Glutamatergic neuron (in vitro differentiated cells): ENCODE results near the gene DCXR. TPM values are rescaled to one million over a fixed set of nuclear protein-coding genes. Genes with fewer than 3 reads are reported as not detected.

Source experiments
- DNase-seq: peaks from one replicate; pipeline ENCODE4 v3.0.0; 2022
- H3K27ac Mint-ChIP-seq: one replicate; pipeline ENCODE4 v1.8.0; 2020; ENCODE audit warnings: mild to moderate bottlenecking, mixed read lengths, inconsistent platforms; ENCODE audit not compliant: unreplicated experiment
- H3K27me3 Mint-ChIP-seq: one replicate; pipeline ENCODE4 v1.8.0; 2020; ENCODE audit warnings: mild to moderate bottlenecking, moderate library complexity, mixed read lengths, inconsistent platforms; ENCODE audit not compliant: unreplicated experiment
- H3K36me3 Mint-ChIP-seq: one replicate; pipeline ENCODE4 v1.8.0; 2020; ENCODE audit warnings: mild to moderate bottlenecking, mixed read lengths, inconsistent platforms; ENCODE audit not compliant: unreplicated experiment
- H3K4me1 Mint-ChIP-seq: one replicate; pipeline ENCODE4 v1.8.0; 2020; ENCODE audit warnings: mild to moderate bottlenecking, low read depth, mixed read lengths, inconsistent platforms; ENCODE audit not compliant: unreplicated experiment
- H3K4me3 Mint-ChIP-seq: one replicate; pipeline ENCODE4 v1.8.0; 2020; ENCODE audit warnings: mild to moderate bottlenecking, mixed read lengths, inconsistent platforms; ENCODE audit not compliant: unreplicated experiment
- H3K9me3 Mint-ChIP-seq: one replicate; pipeline ENCODE4 v1.8.0; 2020; ENCODE audit warnings: mild to moderate bottlenecking, moderate library complexity, mixed read lengths, inconsistent platforms; ENCODE audit not compliant: unreplicated experiment
- total RNA-seq: library from RNA; stranded (reverse); fragmentation: NEBNext Ultra II Directional; extraction: Animal tissue kit (Norgen Biotek cat#: 25700); gene quantifications from one replicate; pipeline ENCODE4 v1.2.1, GENCODE V29; 2021; ENCODE audit not compliant: unreplicated experiment
- TF ChIP-seq, protein P1 (sequence below): fragments of 200-600 bp; sonication (generic); IDR thresholded peaks from one replicate; pipeline ENCODE4 v1.5.0; 2021; ENCODE audit not compliant: partially characterized antibody, unreplicated experiment

DCXR gene
- total RNA-seq, 1 donor from 2014 or later: 89.5 TPM

DNA sequence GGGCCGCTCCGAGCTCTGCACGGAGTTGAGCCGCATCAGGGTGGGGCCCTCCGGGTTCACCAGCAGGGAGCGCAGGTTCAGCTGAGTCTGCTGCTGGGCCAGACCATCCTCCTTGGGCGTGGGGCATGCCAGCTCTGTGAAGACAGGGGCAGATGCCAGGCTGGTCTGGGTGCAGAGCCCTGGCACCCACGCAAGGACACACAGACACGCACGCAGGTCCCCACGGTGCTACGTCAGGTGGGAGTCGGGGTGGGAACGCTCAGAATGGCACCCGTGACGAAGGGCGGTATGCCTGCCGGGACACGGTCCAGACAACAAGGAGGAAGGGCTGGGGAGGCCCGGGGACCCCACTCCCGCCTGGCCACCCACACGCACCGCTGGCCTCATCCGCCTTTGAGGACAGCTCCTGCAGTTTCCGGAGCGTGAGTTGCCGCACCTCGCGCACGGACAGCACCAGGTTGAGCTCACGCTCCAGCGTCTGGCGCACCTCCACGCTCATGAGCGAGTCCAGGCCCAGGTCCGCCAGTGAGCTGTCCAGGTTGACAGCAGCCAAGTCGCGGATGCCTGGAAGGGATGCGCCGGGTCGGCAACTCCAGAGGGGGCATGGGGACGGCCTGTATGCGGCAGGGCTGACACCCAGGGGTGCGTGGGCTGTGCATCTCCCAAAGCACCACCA lies 43.4 kb upstream of the DCXR start:
- peaks cover 8% of the 10 kb centered on the region for H3K9me3 Mint-ChIP-seq
- H3K36me3 Mint-ChIP-seq: no peaks in the 10 kb centered on the region
- peaks cover 5% of the 10 kb centered on the region for H3K27me3 Mint-ChIP-seq
- TF ChIP-seq, protein P1, sequence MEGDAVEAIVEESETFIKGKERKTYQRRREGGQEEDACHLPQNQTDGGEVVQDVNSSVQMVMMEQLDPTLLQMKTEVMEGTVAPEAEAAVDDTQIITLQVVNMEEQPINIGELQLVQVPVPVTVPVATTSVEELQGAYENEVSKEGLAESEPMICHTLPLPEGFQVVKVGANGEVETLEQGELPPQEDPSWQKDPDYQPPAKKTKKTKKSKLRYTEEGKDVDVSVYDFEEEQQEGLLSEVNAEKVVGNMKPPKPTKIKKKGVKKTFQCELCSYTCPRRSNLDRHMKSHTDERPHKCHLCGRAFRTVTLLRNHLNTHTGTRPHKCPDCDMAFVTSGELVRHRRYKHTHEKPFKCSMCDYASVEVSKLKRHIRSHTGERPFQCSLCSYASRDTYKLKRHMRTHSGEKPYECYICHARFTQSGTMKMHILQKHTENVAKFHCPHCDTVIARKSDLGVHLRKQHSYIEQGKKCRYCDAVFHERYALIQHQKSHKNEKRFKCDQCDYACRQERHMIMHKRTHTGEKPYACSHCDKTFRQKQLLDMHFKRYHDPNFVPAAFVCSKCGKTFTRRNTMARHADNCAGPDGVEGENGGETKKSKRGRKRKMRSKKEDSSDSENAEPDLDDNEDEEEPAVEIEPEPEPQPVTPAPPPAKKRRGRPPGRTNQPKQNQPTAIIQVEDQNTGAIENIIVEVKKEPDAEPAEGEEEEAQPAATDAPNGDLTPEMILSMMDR: no peak
- no peaks in the 10 kb centered on the region for H3K4me1 Mint-ChIP-seq
- no peak for DNase-seq
- H3K4me3 Mint-ChIP-seq: no peak overlapping the region
- H3K27ac Mint-ChIP-seq: no peak overlapping the region

DNA sequence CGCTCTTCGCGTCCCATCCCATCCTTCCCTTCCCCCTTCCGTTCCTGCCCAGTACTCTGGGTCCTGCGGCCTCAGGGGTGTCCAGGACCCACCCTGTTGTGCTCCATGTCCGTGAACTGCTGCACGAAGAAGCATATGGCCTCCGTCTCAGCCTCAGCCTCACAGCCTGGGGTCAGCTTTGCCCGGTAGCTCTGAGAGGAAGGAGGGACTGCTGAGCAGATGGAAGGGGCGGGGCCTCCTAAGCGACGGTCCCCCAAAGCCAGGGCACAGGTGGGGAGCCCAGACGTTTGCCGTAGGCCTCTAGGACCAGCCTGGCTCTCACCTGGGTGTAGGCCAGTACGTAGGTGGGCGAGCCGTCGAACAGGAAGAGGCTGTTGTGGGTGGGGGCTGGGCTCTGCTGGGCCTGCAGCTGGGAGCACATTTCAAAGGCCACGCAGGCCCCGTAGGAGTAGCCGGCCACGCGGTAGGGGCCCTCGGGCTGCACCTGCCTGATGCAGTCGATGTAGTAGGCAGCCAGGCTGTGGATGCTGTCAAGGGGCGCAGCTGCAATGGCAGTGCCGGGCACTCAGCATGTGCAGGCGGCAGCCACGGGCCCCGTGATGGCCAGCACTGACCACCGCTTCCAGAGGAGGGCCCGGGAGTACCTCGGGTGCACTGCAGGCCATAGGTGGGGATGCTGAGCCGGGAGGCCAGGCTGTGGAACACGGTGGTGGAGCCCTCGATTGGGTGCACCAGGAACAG lies 42.7 kb upstream of the DCXR start:
- peak overlapping the region; percentile 15 for H3K4me3 Mint-ChIP-seq
- H3K27me3 Mint-ChIP-seq: peaks cover 5% of the 10 kb centered on the region
- H3K9me3 Mint-ChIP-seq: peaks cover 8% of the 10 kb centered on the region
- no peaks in the 10 kb centered on the region for H3K36me3 Mint-ChIP-seq
- TF ChIP-seq, protein P1: no peak
- no peaks in the 10 kb centered on the region for H3K4me1 Mint-ChIP-seq
- H3K27ac Mint-ChIP-seq: no peak overlapping the region
- DNase-seq: no peak

DNA sequence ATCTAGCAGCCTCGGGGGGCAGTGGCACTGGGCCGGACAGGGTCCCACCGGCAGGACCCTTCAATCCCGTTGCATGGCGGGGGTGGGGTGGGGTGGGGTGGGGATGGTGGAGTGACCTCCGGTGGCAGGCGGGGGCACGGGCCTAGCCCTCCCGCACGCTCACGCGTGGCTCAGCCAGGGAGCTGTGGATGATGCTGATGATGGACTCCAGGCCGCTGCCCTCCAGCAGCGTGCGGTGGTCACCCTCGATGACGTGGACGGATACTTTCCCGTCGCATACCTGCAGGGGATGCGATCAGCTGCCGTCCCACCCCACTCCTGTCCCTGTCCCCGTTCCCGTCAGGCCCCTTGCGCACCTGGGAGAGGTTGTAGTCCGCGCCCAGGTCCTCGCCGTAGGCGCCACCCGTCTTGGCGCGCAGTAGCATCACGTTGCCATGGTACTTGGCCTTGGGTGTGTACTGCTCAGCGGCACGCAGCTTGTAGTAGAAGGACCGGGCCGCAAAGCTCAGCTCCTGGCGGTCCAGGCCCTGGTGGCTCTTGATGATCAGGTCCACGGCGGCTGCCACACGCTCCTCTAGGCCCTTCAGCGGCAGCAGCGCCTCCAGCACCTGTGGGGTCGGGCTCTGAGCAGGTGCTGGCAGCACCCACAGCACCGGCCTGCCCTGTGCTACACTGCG lies 41.6 kb upstream of the DCXR start:
- Mint-ChIP-seq H3K27ac (no peak overlapping the region), H3K36me3 (no peaks in the 10 kb centered on the region), H3K9me3 (peaks cover 8% of the 10 kb centered on the region), H3K4me3 (no peak overlapping the region), H3K4me1 (no peaks in the 10 kb centered on the region), H3K27me3 (peaks cover 5% of the 10 kb centered on the region)
- TF ChIP-seq, protein P1: no peak
- no peak for DNase-seq

DNA sequence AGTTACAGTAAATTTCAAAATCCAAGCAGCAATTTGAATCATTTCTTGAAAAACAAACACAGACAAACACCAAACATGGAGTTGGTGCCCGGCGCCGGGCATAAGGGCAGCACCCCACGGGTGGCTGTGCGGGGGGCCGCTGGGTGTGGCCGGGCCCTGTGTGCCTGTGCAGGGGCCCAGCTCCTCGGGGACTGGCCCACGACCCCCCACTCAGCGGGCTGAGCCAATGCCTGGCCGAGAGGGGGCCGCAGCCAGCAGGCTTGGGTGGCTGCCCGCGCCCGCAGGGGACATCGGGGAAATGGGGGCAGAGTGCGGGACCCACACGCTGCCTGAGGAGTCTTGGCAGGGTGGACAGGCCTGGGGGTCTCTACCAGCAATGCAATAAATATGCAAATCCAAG lies 40.9 kb upstream of the DCXR start:
- peaks cover 4% of the 10 kb centered on the region for H3K27me3 Mint-ChIP-seq
- DNase-seq: no peak
- peak overlapping the region; percentile 62 for H3K27ac Mint-ChIP-seq
- H3K4me1 Mint-ChIP-seq: no peaks in the 10 kb centered on the region
- TF ChIP-seq, protein P1: no peak
- H3K9me3 Mint-ChIP-seq: peaks cover 8% of the 10 kb centered on the region
- H3K36me3 Mint-ChIP-seq: no peaks in the 10 kb centered on the region
- H3K4me3 Mint-ChIP-seq: no peak overlapping the region
